K562 (cell line): ENCODE results near the gene SNCB. TPM values are rescaled to one million over a fixed set of nuclear protein-coding genes. Genes with fewer than 3 reads are reported as not detected.

Experiments
- ATAC-seq: fragments of 200-7000 bp; cut with Tn5 transposase; 3 replicates; pipeline ENCODE4 v1.9.1; 2020; ENCODE audit warnings: moderate library complexity
- BruUV-seq: library from RNA; stranded (reverse); fragments of 400-500 nt; replicated peaks from 2 replicates; lab custom pipeline; 2021; lab: Mats Ljungman, UMichigan
- CTCF ChIA-PET: fragments of 300-600 bp; formaldehyde crosslinking; extraction: SDS; loops from one replicate; lab custom pipeline; 2021; ENCODE audit warnings: low intra/inter-chr PET ratio; lab: Yijun Ruan, JAX
- POLR2A ChIA-PET: fragments of 300-600, 350-650 bp; sonication (Branson Sonifier 250); formaldehyde crosslinking; extraction: SDS; loops from one replicate; lab custom pipeline; 2021; ENCODE audit warnings: antibody characterized with exemption, inconsistent platforms; lab: Yijun Ruan, JAX
- DNase-seq, 4 experiments: peaks; one replicate each; pipeline versions ENCODE4 v3.0.0 to v3.0.0-alpha.2; 2011 to 2018; ENCODE audit warnings: low spot score in 3 of 4, mixed read lengths in 3 of 4; ENCODE audit errors: extremely low read depth in 1 of 4
- FAIRE-seq: peaks from 2 replicates; lab custom pipeline; 2011; peaks lifted over from hg19 to GRCh38; lab: Jason Lieb, UNC
- H2AFZ ChIP-seq: 2 replicates; pipeline ENCODE4 v1.6.0; 2011; ENCODE audit warnings: low read depth, low read length, control low read depth, inconsistent platforms
- H3K27ac ChIP-seq: fragments of 200-600 bp; 3 replicates; pipeline ENCODE4 v1.8.0; 2011; ENCODE audit warnings: low read depth, mild to moderate bottlenecking, control low read depth, inconsistent platforms, low read length, moderate library complexity, mixed read lengths; ENCODE audit errors: extremely low read depth
- H3K27me3 ChIP-seq, 2 experiments: fragments of 300-600 bp in 1 of 2; 2 replicates in 1 of 2; 3 replicates in 1 of 2; pipeline versions ENCODE4 v1.6.0 to v1.8.0; 2011; ENCODE audit warnings: inconsistent platforms in 2 of 2, low read length in 2 of 2, mild to moderate bottlenecking in 1 of 2, mixed read lengths in 1 of 2, moderate library complexity in 1 of 2; ENCODE audit not compliant: control insufficient read depth in 2 of 2, insufficient read depth in 2 of 2
- H3K36me3 ChIP-seq: fragments of 300-600 bp; 3 replicates; pipeline ENCODE4 v1.8.0; 2011; ENCODE audit warnings: mild to moderate bottlenecking, low read length, inconsistent platforms; ENCODE audit not compliant: control insufficient read depth, insufficient read depth
- H3K4me1 ChIP-seq, 2 experiments: fragments of 200-600 bp in 1 of 2; replicated peaks in 1 of 2; 2 replicates in 1 of 2; 3 replicates in 1 of 2; pipeline versions ENCODE4 v1.5.1 to v1.8.0; 2011; ENCODE audit warnings: inconsistent platforms in 2 of 2, low read length in 2 of 2, mild to moderate bottlenecking in 1 of 2, mixed read lengths in 1 of 2, moderate library complexity in 1 of 2; ENCODE audit not compliant: control insufficient read depth in 2 of 2, insufficient read depth in 2 of 2
- H3K4me2 ChIP-seq: 2 replicates; pipeline ENCODE4 v1.6.1; 2011; ENCODE audit warnings: low read length, control low read depth, inconsistent platforms, mixed read lengths; ENCODE audit not compliant: insufficient read depth
- H3K4me3 ChIP-seq: fragments of 200-600 bp; sonication (generic), shearing (Covaris generic); 2 replicates; pipeline ENCODE4 v1.5.1; 2016; ENCODE audit warnings: control low read depth, inconsistent platforms
- H3K79me2 ChIP-seq: fragments of 200-600 bp; 3 replicates; pipeline ENCODE4 v1.8.0; 2011; ENCODE audit warnings: low read length, inconsistent platforms; ENCODE audit not compliant: control insufficient read depth, insufficient read depth
- H3K9ac ChIP-seq, 2 experiments: 2 replicates each; pipeline versions ENCODE4 v1.6.0 to v1.6.1; 2011; ENCODE audit warnings: low read depth in 2 of 2, low read length in 2 of 2, control low read depth in 1 of 2, inconsistent platforms in 1 of 2, mild to moderate bottlenecking in 1 of 2, mixed read lengths in 1 of 2; ENCODE audit not compliant: insufficient read depth in 1 of 2
- H3K9me1 ChIP-seq: one replicate; pipeline ENCODE4 v1.6.0; 2011; ENCODE audit warnings: inconsistent platforms, mild to moderate bottlenecking, low read length, moderate library complexity; ENCODE audit not compliant: control insufficient read depth, insufficient read depth
- H3K9me3 ChIP-seq: replicated peaks from 2 replicates; pipeline ENCODE4 v1.5.1; 2011; ENCODE audit warnings: low read depth, low read length, inconsistent platforms; ENCODE audit not compliant: control insufficient read depth, insufficient read depth
- H4K20me1 ChIP-seq: replicated peaks from 2 replicates; pipeline ENCODE4 v1.6.1; 2011; ENCODE audit warnings: low read length, inconsistent platforms, mixed read lengths; ENCODE audit not compliant: control insufficient read depth, insufficient read depth
- EP300 ChIP-seq: IDR thresholded peaks from 2 replicates; pipeline ENCODE4 v1.6.1; 2012; ENCODE audit warnings: low read length, improper control_type of control experiment
- ETS2 ChIP-seq: IDR thresholded peaks from 2 replicates; pipeline ENCODE4 v1.6.1; 2016; ENCODE audit warnings: borderline replicate concordance, missing genetic modification characterization, mild to moderate bottlenecking, moderate library complexity, missing compliant biosample characterization; ENCODE audit not compliant: poor library complexity, severe bottlenecking
- HDAC2 ChIP-seq: fragments of 450-650 bp; IDR thresholded peaks from 2 replicates; pipeline ENCODE4 v1.6.1; 2016; ENCODE audit warnings: mild to moderate bottlenecking
- MCM3 ChIP-seq: fragments of 450-650 bp; IDR thresholded peaks from 2 replicates; pipeline ENCODE4 v1.6.1; 2016
- MYC ChIP-seq, 2 experiments: fragments of 250-450 bp in 1 of 2; sonication (Bioruptor Pico) in 1 of 2; IDR thresholded peaks; 2 replicates each; pipeline versions ENCODE4 v1.5.1 to v1.6.1; 2012 to 2021; ENCODE audit warnings: low read depth in 2 of 2, borderline replicate concordance in 1 of 2, improper control_type of control experiment in 1 of 2, low read length in 1 of 2, mild to moderate bottlenecking in 1 of 2, moderate library complexity in 1 of 2
- NFRKB ChIP-seq: fragments of 450-650 bp; IDR thresholded peaks from 2 replicates; pipeline ENCODE4 v1.6.1; 2016; ENCODE audit warnings: low read depth
- RBM34 ChIP-seq: fragments of 200-400 bp; formaldehyde crosslinking; IDR thresholded peaks from 2 replicates; pipeline ENCODE4 v1.6.1; 2018; ENCODE audit warnings: low read length, borderline replicate concordance; ENCODE audit not compliant: insufficient read depth
- STAG1 ChIP-seq: sonication (generic); formaldehyde crosslinking; IDR thresholded peaks from 2 replicates; pipeline ENCODE4 v1.5.0; 2020; ENCODE audit warnings: missing genetic modification reagents, borderline replicate concordance
- TAF7 ChIP-seq: fragments of 450-650 bp; IDR thresholded peaks from 2 replicates; pipeline ENCODE4 v1.6.1; 2016; ENCODE audit warnings: missing genetic modification characterization, missing compliant biosample characterization
- TFAP4 ChIP-seq: sonication (generic); formaldehyde crosslinking; IDR thresholded peaks from 2 replicates; pipeline ENCODE4 v1.8.0; 2022; ENCODE audit warnings: missing genetic modification reagents, mild to moderate bottlenecking, moderate library complexity, borderline replicate concordance
- TSHZ1 ChIP-seq: fragments of 250-450 bp; sonication (Bioruptor Pico); IDR thresholded peaks from 2 replicates; pipeline ENCODE4 v1.4.0; 2020; ENCODE audit warnings: mild to moderate bottlenecking, moderate library complexity
- ZKSCAN3 ChIP-seq: fragments of 250-450 bp; sonication (Bioruptor Pico); IDR thresholded peaks from 2 replicates; pipeline ENCODE4 v1.4.0; 2020
- ZNF263 ChIP-seq: sonication (generic); formaldehyde crosslinking; IDR thresholded peaks from 2 replicates; pipeline ENCODE4 v1.8.0; 2022; ENCODE audit warnings: mild to moderate bottlenecking, missing genetic modification reagents, borderline replicate concordance
- ZNF282 ChIP-seq: sonication (generic); formaldehyde crosslinking; IDR thresholded peaks from 2 replicates; pipeline ENCODE4 v1.8.1; 2023; ENCODE audit warnings: missing genetic modification reagents
- ZNF512 ChIP-seq: IDR thresholded peaks from 2 replicates; pipeline ENCODE4 v1.6.1; 2016; ENCODE audit warnings: missing genetic modification characterization, missing compliant biosample characterization
- WGBS: fragments of 100-300 bp; shearing (Covaris generic); methylation state at CpG from one replicate; pipeline ENCODE4 v1.1.6; 2016; ENCODE audit warnings: low coverage, mixed read lengths; ENCODE audit not compliant: insufficient coverage; ENCODE audit errors: missing lambda C conversion rate; 5-methylcytosine and 5-hydroxymethylcytosine counted together
- in situ Hi-C: fragments of 300-500 bp; cut with MboI; formaldehyde crosslinking; loops from 4 replicates; pipeline ENCODE4 v1.15.0; 2018; ENCODE audit warnings: inconsistent platforms, mixed read lengths
- intact Hi-C: fragments of 100-400 bp; cut with micrococcal nuclease; formaldehyde crosslinking; loops from 2 replicates; pipeline ENCODE4 v1.14.2; 2022
- polyA plus RNA-seq, 8 experiments: library from polyadenylated mRNA; depleted of rRNA in 4 of 8; stranded (reverse) in 5 of 8; unstranded in 3 of 8; fragments of >200 nt; fragmentation: Nextera tagmentation in 2 of 8; fragmentation: Illumina TruSeq in 1 of 8; extraction: Ambion mirVana in 2 of 8; extraction: Trizol in 1 of 8; gene quantifications; 2 replicates each; pipeline versions ENCODE4 v1.2.1 to v1.2.3, GENCODE V29; 2011 to 2014; ENCODE audit warnings: inconsistent platforms in 1 of 8, missing spikeins in 1 of 8
- total RNA-seq, 7 experiments: library from RNA; depleted of rRNA in 6 of 7; stranded (reverse); fragments of >200 nt in 6 of 7; fragmentation: Illumina TruSeq in 2 of 7; extraction: Trizol in 2 of 7; gene quantifications; 2 replicates each; pipeline versions ENCODE4 v1.2.1 to v1.2.3, GENCODE V29; 2011 to 2021; ENCODE audit warnings: low replicate concordance in 1 of 7

Gene SNCB
- total and polyA plus RNA-seq, 9 of the 15 experiments (the other 6 are each of a cell fraction or from before 2014, with no cell fraction given): not detected

GRCh38 chr5:176575488-176576422, 54.6 kb downstream of the SNCB start:
- no peak for ATAC-seq
- POLR2A ChIA-PET: no interaction called here
- 14% methylated on average over 28 of the region's 37 CpGs for WGBS

More at GRCh38 chr5:176575488-176576422, 54.6 kb downstream of the SNCB start:
- H3K9me3 ChIP-seq: no peaks in the 10 kb centered on the region
- no peaks in the 10 kb centered on the region for H3K36me3 ChIP-seq
- no TSS peak for BruUV-seq
- no peak overlapping the region for H3K4me3 ChIP-seq
- H2AFZ ChIP-seq: no peak overlapping the region
- no peaks in the 10 kb centered on the region for H3K9me1 ChIP-seq
- FAIRE-seq: no peak
- no peak for TF ChIP-seq ZNF263 (CRISPR knock-in tag)
- TF ChIP-seq ZNF512 (tag): no peak
- TF ChIP-seq ZNF282: no peak
- TF ChIP-seq EP300: no peak
- TF ChIP-seq TSHZ1: no peak
- no peak for TF ChIP-seq NFRKB
- no peak for TF ChIP-seq MCM3
- no peak for TF ChIP-seq ETS2
- TF ChIP-seq MYC (IDR thresholded peaks at IDR 0.05; ENCODE audit: low read depth, low read length): no peak
- TF ChIP-seq MYC (CRISPR knock-in tag; IDR thresholded peaks at IDR 0.05; ENCODE audit: borderline replicate concordance, low read depth): no peak
- TF ChIP-seq TAF7 (tag): no peak
- TF ChIP-seq RBM34: no peak
- TF ChIP-seq STAG1 (CRISPR knock-in tag): no peak
- TF ChIP-seq HDAC2: no peak
- no peak for TF ChIP-seq ZKSCAN3 (CRISPR knock-in tag)
- no peak for TF ChIP-seq TFAP4
- TF ChIP-seq, all 486 proteins: peak for 0
- CTCF ChIA-PET: no interaction called here
- in situ Hi-C loops (loop anchor here (25.0 kb wide), 1 partner anchor 838 kb away; no protein-coding TSS in a partner anchor), intact Hi-C loops (loop anchor here (2.0 to 10.0 kb wide), 2 partner anchors 35 to 69 kb away; partner anchors contain the start of genes GPRIN1 and TSPAN17)
- H3K27ac ChIP-seq: no peak overlapping the region
- H4K20me1 ChIP-seq: no peaks in the 10 kb centered on the region; the same call in 1 of the 2 replicates
- no peaks in the 10 kb centered on the region for H3K79me2 ChIP-seq
- H3K27me3 ChIP-seq: peaks cover 8 to 18% of the 10 kb centered on the region in 2 experiments; a peak in 4 of 5 replicates
- no peak overlapping the region for H3K4me2 ChIP-seq
- no peak for DNase-seq
- peaks cover 0 to 32% of the 10 kb centered on the region in 2 experiments; a peak in 3 of 5 replicates for H3K4me1 ChIP-seq
- no peak overlapping the region for H3K9ac ChIP-seq
